ENCODE data around the gene APBB1IP. TPM values are rescaled to one million over a fixed set of nuclear protein-coding genes. Genes with fewer than 3 reads are reported as not detected.

APBB1IP gene
- total RNA-seq, 1 experiment from 2014 or later: not detected

DNA sequence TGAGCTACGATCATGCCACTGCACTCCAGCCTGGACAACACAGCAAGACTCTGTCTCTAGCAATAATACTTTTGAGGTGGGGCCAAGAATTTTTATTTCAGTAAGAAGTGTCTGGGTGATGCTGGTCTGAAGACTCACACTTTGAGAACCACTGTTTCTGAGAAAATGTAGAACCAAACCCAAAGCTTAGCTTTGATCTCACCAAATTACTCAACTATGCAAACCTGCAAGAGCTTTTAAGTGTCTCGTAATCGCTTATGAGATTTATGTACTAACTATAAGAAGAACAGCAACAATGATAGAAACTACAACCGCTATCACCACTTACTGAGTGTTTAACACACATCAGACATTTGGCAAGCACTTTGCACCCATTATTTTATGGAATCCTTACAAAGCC lies 29.5 kb downstream of the APBB1IP start:
- no TSS peak for BruUV-seq (replicated peaks)
- CTCF ChIA-PET: interaction anchor here (0.6 kb wide), 1 partner anchor 415 kb away, joined by 3 read pairs; no protein-coding TSS in a partner anchor
- POLR2A ChIA-PET (ENCODE audit: unreplicated experiment): no interaction called here

DNA sequence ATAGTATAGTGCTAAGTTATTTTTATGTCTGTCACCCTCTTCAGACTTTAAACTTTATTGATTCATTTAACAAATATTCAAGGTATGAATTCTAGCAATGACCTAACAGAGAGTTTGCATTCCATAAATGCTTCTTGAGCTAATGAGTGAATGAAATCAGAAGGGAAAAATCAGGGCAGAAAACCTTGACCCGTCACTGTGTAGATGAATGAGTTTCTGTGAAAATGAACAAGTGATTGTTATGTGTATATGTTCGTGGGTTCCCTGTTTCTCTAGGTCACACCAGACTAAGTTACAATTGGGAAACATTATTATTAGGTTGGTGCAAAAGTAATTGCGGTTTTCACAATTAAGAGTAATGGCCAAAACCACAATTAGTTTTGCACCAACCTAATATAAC lies 30.1 kb downstream of the APBB1IP start:
- Histone ChIP-seq H3K4me3 (ENCODE audit: low read length) (no peak overlapping the region), H3K79me2 (ENCODE audit: low read length) (no peaks in the 10 kb centered on the region), H3K4me1 (ENCODE audit: insufficient read depth, low read length) (no peaks in the 10 kb centered on the region), H3K27me3 (ENCODE audit: low read length) (no peaks in the 10 kb centered on the region), H4K20me1 (ENCODE audit: low read length) (no peaks in the 10 kb centered on the region), H3K9me2 (replicated peaks; ENCODE audit: low read length) (no peaks in the 10 kb centered on the region), H3F3A (ENCODE audit: low read length, unreplicated experiment) (no peaks in the 10 kb centered on the region), H3K36me3 (ENCODE audit: low read depth, low read length) (no peaks in the 10 kb centered on the region), H3K9me3 (ENCODE audit: low read length) (no peaks in the 10 kb centered on the region), H3K4me2 (ENCODE audit: low read length) (no peak overlapping the region), H3K27ac (ENCODE audit: low read length) (no peak overlapping the region), H2AFZ (ENCODE audit: low read length) (no peak overlapping the region), H3K9ac (ENCODE audit: low read length) (no peak overlapping the region)
- BruUV-seq (replicated peaks): no TSS peak
- DNase-seq: peak; percentile 14
- ChIA-PET POLR2A (ENCODE audit: unreplicated experiment) (no interaction called here), CTCF (interaction anchor here (0.6 kb wide), 1 partner anchor 414 kb away, joined by 3 read pairs; no protein-coding TSS in a partner anchor)
- TF ChIP-seq EZH2 (IDR thresholded peaks at IDR 0.05; ENCODE audit: low read length, unreplicated experiment): no peak
- no peak for TF ChIP-seq EZH2phosphoT487 (IDR thresholded peaks at IDR 0.05; ENCODE audit: borderline replicate concordance, low read length)
- TF ChIP-seq, protein P1, sequence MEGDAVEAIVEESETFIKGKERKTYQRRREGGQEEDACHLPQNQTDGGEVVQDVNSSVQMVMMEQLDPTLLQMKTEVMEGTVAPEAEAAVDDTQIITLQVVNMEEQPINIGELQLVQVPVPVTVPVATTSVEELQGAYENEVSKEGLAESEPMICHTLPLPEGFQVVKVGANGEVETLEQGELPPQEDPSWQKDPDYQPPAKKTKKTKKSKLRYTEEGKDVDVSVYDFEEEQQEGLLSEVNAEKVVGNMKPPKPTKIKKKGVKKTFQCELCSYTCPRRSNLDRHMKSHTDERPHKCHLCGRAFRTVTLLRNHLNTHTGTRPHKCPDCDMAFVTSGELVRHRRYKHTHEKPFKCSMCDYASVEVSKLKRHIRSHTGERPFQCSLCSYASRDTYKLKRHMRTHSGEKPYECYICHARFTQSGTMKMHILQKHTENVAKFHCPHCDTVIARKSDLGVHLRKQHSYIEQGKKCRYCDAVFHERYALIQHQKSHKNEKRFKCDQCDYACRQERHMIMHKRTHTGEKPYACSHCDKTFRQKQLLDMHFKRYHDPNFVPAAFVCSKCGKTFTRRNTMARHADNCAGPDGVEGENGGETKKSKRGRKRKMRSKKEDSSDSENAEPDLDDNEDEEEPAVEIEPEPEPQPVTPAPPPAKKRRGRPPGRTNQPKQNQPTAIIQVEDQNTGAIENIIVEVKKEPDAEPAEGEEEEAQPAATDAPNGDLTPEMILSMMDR (conservative IDR thresholded peaks at IDR 0.05; ENCODE audit: low read depth, low read length): no peak
- intact Hi-C loops (cut with micrococcal nuclease): no loop called here
- ATAC-seq: no peak

More for the DNA sequence above, 29.5 kb downstream of the APBB1IP start:
- Histone ChIP-seq H2AFZ (ENCODE audit: low read length) (no peak overlapping the region), H3K27ac (ENCODE audit: low read length) (no peak overlapping the region), H3K4me3 (ENCODE audit: low read length) (no peak overlapping the region), H4K20me1 (ENCODE audit: low read length) (no peaks in the 10 kb centered on the region), H3K79me2 (ENCODE audit: low read length) (no peaks in the 10 kb centered on the region), H3F3A (ENCODE audit: low read length, unreplicated experiment) (no peaks in the 10 kb centered on the region), H3K4me2 (ENCODE audit: low read length) (no peak overlapping the region), H3K4me1 (ENCODE audit: insufficient read depth, low read length) (no peaks in the 10 kb centered on the region), H3K36me3 (ENCODE audit: low read depth, low read length) (no peaks in the 10 kb centered on the region), H3K27me3 (ENCODE audit: low read length) (no peaks in the 10 kb centered on the region), H3K9me3 (ENCODE audit: low read length) (no peaks in the 10 kb centered on the region), H3K9me2 (replicated peaks; ENCODE audit: low read length) (no peaks in the 10 kb centered on the region), H3K9ac (ENCODE audit: low read length) (no peak overlapping the region)
- intact Hi-C loops (cut with micrococcal nuclease): no loop called here
- DNase-seq (no peak), ATAC-seq (no peak)
- TF ChIP-seq EZH2phosphoT487 (IDR thresholded peaks at IDR 0.05; ENCODE audit: borderline replicate concordance, low read length) (no peak), EZH2 (IDR thresholded peaks at IDR 0.05; ENCODE audit: low read length, unreplicated experiment) (no peak)
- TF ChIP-seq, protein P1 (conservative IDR thresholded peaks at IDR 0.05; ENCODE audit: low read depth, low read length): no peak

DNA sequence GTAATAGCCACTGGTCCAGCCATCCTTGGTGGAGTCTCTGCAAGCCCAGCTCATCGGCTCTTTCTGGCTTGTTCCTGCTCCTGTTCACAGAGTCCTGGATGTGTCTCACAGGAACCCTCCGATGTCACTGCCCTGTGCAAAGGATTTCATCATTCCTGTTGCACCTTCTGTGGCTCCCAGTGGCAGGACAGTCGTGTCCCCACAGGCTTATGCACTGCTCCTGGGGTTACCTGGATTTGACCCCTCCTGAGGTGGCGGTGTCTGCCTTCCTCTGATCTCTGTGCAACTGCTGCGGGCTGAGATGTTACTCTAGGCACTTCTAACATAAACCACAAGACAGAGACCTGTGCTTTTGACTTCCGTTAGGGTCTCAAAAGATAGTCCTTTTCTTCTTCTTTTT lies 30.6 kb downstream of the APBB1IP start:
- H3K9me2 ChIP-seq (replicated peaks; ENCODE audit: low read length): no peaks in the 10 kb centered on the region
- DNase-seq (no peak), ATAC-seq (no peak)
- H3K4me3 ChIP-seq (ENCODE audit: low read length): no peak overlapping the region
- H3K4me2 ChIP-seq (ENCODE audit: low read length): no peak overlapping the region
- no peaks in the 10 kb centered on the region for H3K9me3 ChIP-seq (ENCODE audit: low read length)
- H3K27me3 ChIP-seq (ENCODE audit: low read length): no peaks in the 10 kb centered on the region
- ChIA-PET POLR2A (ENCODE audit: unreplicated experiment) (no interaction called here), CTCF (no interaction called here)
- H2AFZ ChIP-seq (ENCODE audit: low read length): no peak overlapping the region
- H3K9ac ChIP-seq (ENCODE audit: low read length): no peak overlapping the region
- intact Hi-C loops (cut with micrococcal nuclease): no loop called here
- no peaks in the 10 kb centered on the region for H3F3A ChIP-seq (ENCODE audit: low read length, unreplicated experiment)
- TF ChIP-seq EZH2phosphoT487 (IDR thresholded peaks at IDR 0.05; ENCODE audit: borderline replicate concordance, low read length) (no peak), EZH2 (IDR thresholded peaks at IDR 0.05; ENCODE audit: low read length, unreplicated experiment) (no peak)
- TF ChIP-seq, protein P1 (conservative IDR thresholded peaks at IDR 0.05; ENCODE audit: low read depth, low read length): no peak
- no peak overlapping the region for H3K27ac ChIP-seq (ENCODE audit: low read length)
- H4K20me1 ChIP-seq (ENCODE audit: low read length): no peaks in the 10 kb centered on the region
- H3K36me3 ChIP-seq (ENCODE audit: low read depth, low read length): no peaks in the 10 kb centered on the region
- no TSS peak for BruUV-seq (replicated peaks)
- no peaks in the 10 kb centered on the region for H3K79me2 ChIP-seq (ENCODE audit: low read length)
- no peaks in the 10 kb centered on the region for H3K4me1 ChIP-seq (ENCODE audit: insufficient read depth, low read length)

All from PC-3 (cell line).